ENCODE results near the gene LY6G5B. TPM values are rescaled to one million over a fixed set of nuclear protein-coding genes. Genes with fewer than 3 reads are reported as not detected.
A peak's percentile ranks its signal among the peaks of the same experiment; 100 is the strongest.

LY6G5B gene
- total and polyA plus RNA-seq, 4 experiments from 2014 or later: 0.98 to 39.8 (median 39.3) TPM; not detected in 1

DNA sequence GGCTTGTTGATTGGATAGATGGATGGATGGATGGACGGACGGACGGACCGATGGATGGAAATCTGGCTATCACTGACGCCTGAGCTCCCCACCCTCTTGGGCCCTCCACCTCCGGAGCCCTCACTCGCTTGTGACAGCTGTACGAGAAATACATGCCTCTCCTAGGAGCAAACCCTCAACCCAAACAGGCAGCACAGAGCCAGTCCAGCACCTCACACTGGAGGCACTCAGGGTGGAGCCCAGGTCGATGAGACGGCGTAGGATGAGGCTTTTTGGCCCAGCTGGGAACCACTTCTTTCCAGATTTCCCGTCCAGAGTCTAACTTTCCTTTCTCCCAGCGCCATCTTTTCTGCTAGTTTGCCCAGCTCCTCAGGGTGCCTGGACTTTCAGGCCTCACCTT is 13.8 kb downstream of the LY6G5B start:
- H3K9me3 Mint-ChIP-seq: no peaks in the 10 kb centered on the region
- H3K27me3 Mint-ChIP-seq: no peaks in the 10 kb centered on the region
- peaks cover 11 to 21% (median 15%) of the 10 kb centered on the region in 4 donors for H3K4me1 Mint-ChIP-seq
- Histone ChIP-seq H3K27ac (ENCODE audit: low read depth, low read length) (no peak overlapping the region), H3K36me3 (ENCODE audit: insufficient read depth, low read length) (peaks cover 22% of the 10 kb centered on the region), H3K4me3 (ENCODE audit: low read length in 2 of 2) (no peak overlapping the region), H3K4me1 (ENCODE audit: insufficient read depth, low read length) (peaks cover 19% of the 10 kb centered on the region), H3K27me3 (ENCODE audit: insufficient read depth, low read length) (no peaks in the 10 kb centered on the region), H3K9me3 (ENCODE audit: control insufficient read depth in 1 of 2, low read length in 2 of 2) (no peaks in the 10 kb centered on the region)
- intact Hi-C loops (cut with micrococcal nuclease): loop anchor here (5.0 kb wide), 1 partner anchor 54 kb away; the partner anchor contains the start of gene CLIC1
- peak overlapping the region in 2 of 7 donors; percentile 65 to 77 for H3K27ac Mint-ChIP-seq
- H3K4me3 Mint-ChIP-seq: peak overlapping the region in 1 of 8 donors; percentile 25
- POLR2A ChIA-PET (ENCODE audit: partially characterized antibody): interaction anchor here (1.3 to 1.4 kb wide), 2 partner anchors 131 to 144 kb away, joined by 3 read pairs; partner anchors contain the start of gene HSPA1B
- DNase-seq: no peak
- peaks cover 14 to 26% of the 10 kb centered on the region in 2 donors for H3K36me3 Mint-ChIP-seq
- CTCF ChIA-PET (ENCODE audit: partially characterized antibody): no interaction called here

DNA sequence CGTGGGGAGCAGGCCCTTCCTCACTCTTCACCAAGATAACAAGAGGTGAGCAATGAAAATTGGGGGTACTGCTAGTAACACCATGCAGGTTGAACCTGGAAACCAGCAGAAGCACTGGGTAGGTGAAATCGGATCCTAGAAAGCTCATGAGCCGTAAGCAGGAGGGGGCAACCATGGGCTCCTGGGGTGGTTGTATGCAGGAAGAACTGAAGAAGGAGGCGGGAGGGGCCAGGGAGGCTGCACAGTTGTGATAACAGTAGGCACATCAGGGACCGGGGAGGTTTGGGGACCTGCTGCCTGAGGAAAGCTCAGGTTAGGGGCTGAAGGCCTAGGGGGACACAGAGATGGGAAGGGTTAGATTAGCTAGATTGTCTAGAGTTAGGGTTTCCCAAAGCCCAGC is 16.7 kb downstream of the LY6G5B start:
- Mint-ChIP-seq H3K4me3 (no peak overlapping the region), H3K27ac (peak overlapping the region in 3 of 7 donors; percentile 25 to 70 (median 47)), H3K9me3 (no peaks in the 10 kb centered on the region), H3K36me3 (peaks cover 16 to 46% of the 10 kb centered on the region in 2 donors), H3K4me1 (peaks cover 2 to 5% (median 3%) of the 10 kb centered on the region in 4 donors), H3K27me3 (no peaks in the 10 kb centered on the region)
- no peak overlapping the region for H3K4me3 ChIP-seq (ENCODE audit: low read length in 2 of 2)
- H3K27me3 ChIP-seq (ENCODE audit: insufficient read depth, low read length): no peaks in the 10 kb centered on the region
- peaks cover 45% of the 10 kb centered on the region for H3K36me3 ChIP-seq (ENCODE audit: insufficient read depth, low read length)
- DNase-seq: no peak
- intact Hi-C loops (cut with micrococcal nuclease): no loop called here
- no peaks in the 10 kb centered on the region for H3K9me3 ChIP-seq (ENCODE audit: control insufficient read depth in 1 of 2, low read length in 2 of 2)
- ChIA-PET CTCF (ENCODE audit: partially characterized antibody) (interaction anchor here (1.2 kb wide), 1 partner anchor 144 kb away, joined by 3 read pairs; no protein-coding TSS in a partner anchor), POLR2A (ENCODE audit: partially characterized antibody) (interaction anchor here (2.5 kb wide), 1 partner anchor 17 kb away, joined by 7 read pairs; the partner anchor contains the start of gene ABHD16A)
- H3K27ac ChIP-seq (ENCODE audit: low read depth, low read length): no peak overlapping the region
- H3K4me1 ChIP-seq (ENCODE audit: insufficient read depth, low read length): peaks cover 4% of the 10 kb centered on the region

DNA sequence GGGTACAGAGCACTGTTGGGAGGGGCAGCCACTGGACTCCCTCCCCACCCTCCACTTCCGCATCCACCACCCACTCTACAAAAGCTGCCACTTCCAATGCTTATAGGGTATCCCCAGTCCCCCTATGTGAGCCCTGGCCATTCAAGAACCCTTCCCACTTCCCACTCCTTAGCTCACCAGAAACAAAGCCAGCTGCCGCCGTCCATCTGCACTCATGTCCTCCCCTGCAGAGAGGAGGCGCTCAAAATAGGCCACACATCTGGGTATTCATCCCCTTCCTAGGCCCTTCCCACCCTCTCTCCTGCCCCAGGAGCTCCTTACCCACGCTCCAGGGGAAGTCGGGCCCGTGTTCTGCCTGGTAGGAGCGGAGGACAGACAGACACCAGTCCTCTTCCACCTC is 17.5 kb downstream of the LY6G5B start:
- Mint-ChIP-seq H3K36me3 (peaks cover 17 to 48% of the 10 kb centered on the region in 2 donors), H3K4me1 (peaks cover 0 to 2% (median under 1%) of the 10 kb centered on the region in 4 donors), H3K27me3 (no peaks in the 10 kb centered on the region), H3K27ac (peak overlapping the region in 2 of 7 donors; percentile 52 to 64), H3K9me3 (no peaks in the 10 kb centered on the region), H3K4me3 (no peak overlapping the region)
- ChIA-PET POLR2A (ENCODE audit: partially characterized antibody) (interaction anchor here (2.5 kb wide), 1 partner anchor 16 kb away, joined by 7 read pairs; the partner anchor contains the start of gene ABHD16A), CTCF (ENCODE audit: partially characterized antibody) (interaction anchor here (0.8 kb wide), 1 partner anchor 142 kb away, joined by 4 read pairs; no protein-coding TSS in a partner anchor)
- no peaks in the 10 kb centered on the region for H3K4me1 ChIP-seq (ENCODE audit: insufficient read depth, low read length)
- no peak overlapping the region for H3K27ac ChIP-seq (ENCODE audit: low read depth, low read length)
- DNase-seq: no peak
- H3K27me3 ChIP-seq (ENCODE audit: insufficient read depth, low read length): no peaks in the 10 kb centered on the region
- intact Hi-C loops (cut with micrococcal nuclease): no loop called here
- H3K36me3 ChIP-seq (ENCODE audit: insufficient read depth, low read length): peaks cover 45% of the 10 kb centered on the region
- H3K9me3 ChIP-seq (ENCODE audit: control insufficient read depth in 1 of 2, low read length in 2 of 2): no peaks in the 10 kb centered on the region
- no peak overlapping the region for H3K4me3 ChIP-seq (ENCODE audit: low read length in 2 of 2)

DNA sequence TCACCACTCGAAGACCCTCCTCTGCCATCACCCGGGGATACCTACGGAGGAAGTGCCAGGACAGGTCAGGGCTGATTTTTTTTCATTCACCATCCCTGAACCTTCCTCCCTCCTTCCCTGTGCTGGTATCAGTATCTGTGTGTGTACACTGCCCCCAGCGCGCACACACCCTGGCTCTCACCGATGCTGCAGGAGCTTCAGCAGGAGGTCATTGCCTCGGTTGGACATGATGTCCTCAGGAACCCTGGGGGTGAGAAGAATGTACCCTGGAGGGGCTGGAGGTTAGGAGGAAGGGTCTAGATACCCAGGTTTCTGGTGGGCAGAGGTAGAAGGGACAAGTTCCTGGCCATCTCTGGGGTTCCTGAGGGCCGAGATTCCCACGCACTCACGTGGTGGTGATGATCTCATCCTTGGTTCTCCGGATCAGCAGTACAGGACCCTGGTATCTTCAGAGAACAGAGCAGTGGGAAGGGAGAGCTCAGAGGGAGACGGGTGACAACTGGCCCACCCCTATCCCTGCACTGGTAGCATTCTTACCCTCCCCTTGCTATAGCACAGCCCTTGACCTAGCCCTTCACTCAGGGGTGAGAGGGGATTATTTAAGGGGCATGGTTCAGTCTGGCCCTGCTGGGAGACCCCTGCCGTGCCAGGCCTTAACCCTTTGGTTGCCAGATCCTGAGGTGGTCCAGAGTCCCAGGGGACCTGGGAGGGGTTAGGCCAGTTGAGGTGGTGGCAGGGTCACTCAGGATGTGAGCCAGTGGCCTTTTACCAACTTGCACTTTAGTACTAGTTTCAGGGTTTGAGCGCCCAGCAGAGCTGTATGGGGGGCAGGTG is 18.3 kb downstream of the LY6G5B start:
- H3K27ac Mint-ChIP-seq: peak overlapping the region in 3 of 7 donors; percentile 7 to 68 (median 48)
- no peaks in the 10 kb centered on the region for H3K9me3 Mint-ChIP-seq
- CTCF ChIA-PET (ENCODE audit: partially characterized antibody): interaction anchor here (0.8 kb wide), 1 partner anchor 142 kb away, joined by 4 read pairs; no protein-coding TSS in a partner anchor
- Histone ChIP-seq H3K36me3 (ENCODE audit: insufficient read depth, low read length) (peaks cover 47% of the 10 kb centered on the region), H3K9me3 (ENCODE audit: control insufficient read depth in 1 of 2, low read length in 2 of 2) (no peaks in the 10 kb centered on the region), H3K4me3 (ENCODE audit: low read length in 2 of 2) (no peak overlapping the region), H3K27ac (ENCODE audit: low read depth, low read length) (no peak overlapping the region), H3K27me3 (ENCODE audit: insufficient read depth, low read length) (no peaks in the 10 kb centered on the region), H3K4me1 (ENCODE audit: insufficient read depth, low read length) (no peaks in the 10 kb centered on the region)
- peaks cover 20 to 55% of the 10 kb centered on the region in 2 donors for H3K36me3 Mint-ChIP-seq
- H3K27me3 Mint-ChIP-seq: no peaks in the 10 kb centered on the region
- POLR2A ChIA-PET (ENCODE audit: partially characterized antibody): interaction anchor here (0.6 to 2.5 kb wide), 2 partner anchors 15 to 143 kb away, joined by 4 to 7 read pairs; partner anchors contain the start of gene ABHD16A
- peaks cover 0 to 3% (median under 1%) of the 10 kb centered on the region in 4 donors for H3K4me1 Mint-ChIP-seq
- H3K4me3 Mint-ChIP-seq: no peak overlapping the region
- intact Hi-C loops (cut with micrococcal nuclease): no loop called here
- DNase-seq: no peak

DNA sequence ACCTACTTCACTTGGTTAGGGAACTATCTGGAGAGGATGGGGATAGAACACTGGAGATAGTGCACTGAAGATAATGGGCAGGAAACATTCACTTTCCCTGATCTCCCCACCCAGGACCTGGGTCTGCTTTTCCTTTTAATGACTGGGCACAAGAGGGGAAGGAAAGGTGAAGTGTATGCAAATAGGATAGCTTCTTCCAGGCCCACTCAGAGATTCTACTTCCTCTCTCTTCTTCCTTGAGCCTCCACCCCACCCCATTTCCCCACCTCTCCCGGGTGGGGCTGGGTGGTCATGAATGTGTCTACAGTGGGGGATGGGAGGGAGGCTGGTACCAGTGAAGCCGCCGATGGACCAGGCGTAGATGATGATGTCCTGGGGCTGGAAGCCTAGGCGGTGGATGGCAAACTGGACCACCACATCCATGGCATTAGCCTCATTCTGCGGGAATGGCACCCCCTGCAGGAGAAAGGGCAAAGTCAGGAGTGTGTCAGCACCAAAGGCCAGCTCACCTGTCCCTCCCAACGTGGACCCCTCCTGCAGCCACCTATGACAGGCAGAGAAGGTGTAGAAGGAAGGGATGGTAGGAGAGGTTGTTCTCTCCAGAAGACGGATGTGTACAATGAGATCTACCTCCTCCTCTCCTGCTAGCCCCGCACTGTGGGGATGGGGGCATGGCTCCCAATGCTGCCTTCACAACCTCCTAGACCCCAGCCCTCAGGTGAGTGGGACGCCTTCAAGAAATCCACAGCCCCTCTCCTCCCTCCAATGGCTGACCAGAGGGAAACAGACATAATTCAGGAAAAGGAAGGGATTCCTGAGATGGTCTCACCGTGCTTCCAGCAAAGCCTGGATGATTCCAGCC is 19.7 kb downstream of the LY6G5B start:
- Histone ChIP-seq H3K27me3 (ENCODE audit: insufficient read depth, low read length) (no peaks in the 10 kb centered on the region), H3K4me3 (ENCODE audit: low read length in 2 of 2) (no peak overlapping the region), H3K36me3 (ENCODE audit: insufficient read depth, low read length) (peaks cover 58% of the 10 kb centered on the region), H3K4me1 (ENCODE audit: insufficient read depth, low read length) (no peaks in the 10 kb centered on the region), H3K9me3 (ENCODE audit: control insufficient read depth in 1 of 2, low read length in 2 of 2) (no peaks in the 10 kb centered on the region), H3K27ac (ENCODE audit: low read depth, low read length) (no peak overlapping the region)
- Mint-ChIP-seq H3K4me1 (peaks cover 0 to 3% (median under 1%) of the 10 kb centered on the region in 4 donors), H3K36me3 (peaks cover 20 to 61% of the 10 kb centered on the region in 2 donors), H3K9me3 (no peaks in the 10 kb centered on the region), H3K27me3 (no peaks in the 10 kb centered on the region), H3K27ac (peak overlapping the region in 3 of 7 donors; percentile 7 to 64 (median 24)), H3K4me3 (no peak overlapping the region)
- POLR2A ChIA-PET (ENCODE audit: partially characterized antibody): interaction anchor here (1.6 kb wide), 1 partner anchor 175 kb away, joined by 4 read pairs; no protein-coding TSS in a partner anchor
- no peak for DNase-seq
- intact Hi-C loops (cut with micrococcal nuclease): no loop called here
- CTCF ChIA-PET (ENCODE audit: partially characterized antibody): interaction anchor here (1.2 to 1.9 kb wide), 3 partner anchors 8 to 36 kb away, joined by 3 to 5 read pairs (median 3); partner anchors contain the start of gene LY6G5C

DNA sequence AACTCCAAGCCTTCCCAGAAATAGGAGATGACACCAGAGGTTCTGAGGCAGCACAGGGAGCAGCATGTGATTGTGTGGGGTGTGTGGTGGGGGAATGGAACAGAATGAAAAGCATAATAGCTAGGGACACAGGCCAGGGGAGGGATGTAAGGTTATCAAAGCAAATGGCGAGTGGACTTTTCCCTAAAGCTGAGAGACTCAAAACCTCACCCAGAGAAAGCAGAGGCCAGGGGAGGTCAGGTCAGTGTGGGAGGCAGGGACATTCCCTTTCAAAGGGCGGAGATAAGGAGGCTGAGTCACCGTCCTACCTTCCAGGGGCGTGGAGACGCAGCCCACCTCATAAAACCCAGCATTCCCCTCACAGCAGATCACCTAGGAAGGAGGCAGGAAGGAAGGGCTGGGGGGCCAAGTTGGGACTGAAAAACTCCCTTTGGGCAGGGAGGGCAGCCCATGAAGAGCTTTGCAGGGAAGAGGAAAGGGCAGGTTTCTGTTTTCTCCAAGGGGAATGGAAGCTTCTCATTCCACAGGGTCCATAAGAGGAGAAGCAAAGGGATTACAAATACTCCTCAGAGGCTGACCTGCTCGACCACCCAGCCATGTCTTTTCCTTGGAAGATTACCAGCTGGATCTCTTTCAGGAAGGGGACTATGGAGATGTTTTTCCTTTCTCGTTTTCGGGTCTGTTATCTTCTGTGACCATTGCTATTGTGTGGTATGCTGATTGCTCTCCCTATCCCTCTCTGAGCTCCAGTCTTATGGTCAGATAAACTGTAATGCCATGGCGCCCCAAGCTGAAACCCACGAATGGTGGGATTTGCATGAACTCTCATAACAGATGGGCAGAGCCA is 20.7 kb downstream of the LY6G5B start:
- Mint-ChIP-seq H3K4me3 (no peak overlapping the region), H3K9me3 (no peaks in the 10 kb centered on the region), H3K36me3 (peaks cover 25 to 71% of the 10 kb centered on the region in 2 donors), H3K4me1 (peaks cover 0 to 3% (median under 1%) of the 10 kb centered on the region in 4 donors), H3K27ac (peak overlapping the region in 6 of 7 donors; percentile 9 to 83 (median 62)), H3K27me3 (no peaks in the 10 kb centered on the region)
- POLR2A ChIA-PET (ENCODE audit: partially characterized antibody): interaction anchor here (1.0 to 1.6 kb wide), 2 partner anchors 12 to 174 kb away, joined by 3 to 4 read pairs; no protein-coding TSS in a partner anchor
- Histone ChIP-seq H3K27ac (ENCODE audit: low read depth, low read length) (no peak overlapping the region), H3K4me3 (ENCODE audit: low read length in 2 of 2) (no peak overlapping the region), H3K4me1 (ENCODE audit: insufficient read depth, low read length) (no peaks in the 10 kb centered on the region), H3K9me3 (ENCODE audit: control insufficient read depth in 1 of 2, low read length in 2 of 2) (no peaks in the 10 kb centered on the region), H3K36me3 (ENCODE audit: insufficient read depth, low read length) (peaks cover 66% of the 10 kb centered on the region), H3K27me3 (ENCODE audit: insufficient read depth, low read length) (no peaks in the 10 kb centered on the region)
- DNase-seq: no peak
- CTCF ChIA-PET (ENCODE audit: partially characterized antibody): interaction anchor here (1.0 to 1.9 kb wide), 8 partner anchors 9 to 185 kb away, joined by 3 to 5 read pairs (median 3); partner anchors contain the start of genes LY6G5C and MPIG6B
- intact Hi-C loops (cut with micrococcal nuclease): no loop called here
